ENCODE measurements around the gene ACO2.

DNA sequence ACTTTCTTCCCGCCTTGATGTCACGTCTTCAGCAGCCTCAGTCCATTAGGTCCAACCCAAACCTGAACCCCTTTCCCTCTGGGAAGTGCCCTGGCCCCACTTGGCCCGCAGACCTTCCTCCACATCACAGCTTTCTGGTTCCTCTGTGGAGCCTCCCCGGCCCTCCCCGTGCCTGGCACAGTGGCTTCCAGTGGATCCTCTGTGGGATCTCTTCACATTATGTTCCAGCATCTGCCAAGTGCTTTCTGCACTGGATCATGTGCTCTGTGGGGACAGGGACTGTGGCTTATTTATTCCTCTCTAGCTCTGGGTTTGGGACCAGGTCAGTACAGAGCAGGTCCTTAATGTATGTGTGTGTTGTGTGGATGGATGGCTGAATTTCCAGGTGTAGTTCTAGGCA, 44.5 kb downstream of the ACO2 start:
- TF ChIP-seq, protein P1, sequence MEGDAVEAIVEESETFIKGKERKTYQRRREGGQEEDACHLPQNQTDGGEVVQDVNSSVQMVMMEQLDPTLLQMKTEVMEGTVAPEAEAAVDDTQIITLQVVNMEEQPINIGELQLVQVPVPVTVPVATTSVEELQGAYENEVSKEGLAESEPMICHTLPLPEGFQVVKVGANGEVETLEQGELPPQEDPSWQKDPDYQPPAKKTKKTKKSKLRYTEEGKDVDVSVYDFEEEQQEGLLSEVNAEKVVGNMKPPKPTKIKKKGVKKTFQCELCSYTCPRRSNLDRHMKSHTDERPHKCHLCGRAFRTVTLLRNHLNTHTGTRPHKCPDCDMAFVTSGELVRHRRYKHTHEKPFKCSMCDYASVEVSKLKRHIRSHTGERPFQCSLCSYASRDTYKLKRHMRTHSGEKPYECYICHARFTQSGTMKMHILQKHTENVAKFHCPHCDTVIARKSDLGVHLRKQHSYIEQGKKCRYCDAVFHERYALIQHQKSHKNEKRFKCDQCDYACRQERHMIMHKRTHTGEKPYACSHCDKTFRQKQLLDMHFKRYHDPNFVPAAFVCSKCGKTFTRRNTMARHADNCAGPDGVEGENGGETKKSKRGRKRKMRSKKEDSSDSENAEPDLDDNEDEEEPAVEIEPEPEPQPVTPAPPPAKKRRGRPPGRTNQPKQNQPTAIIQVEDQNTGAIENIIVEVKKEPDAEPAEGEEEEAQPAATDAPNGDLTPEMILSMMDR (IDR thresholded peaks at IDR 0.05), result no peak
- TF ChIP-seq POLR2AphosphoS5 (IDR thresholded peaks at IDR 0.05), result no peak
